HEK293 (cell line): ENCODE measurements around the gene DUSP15.

Source experiments
- CTCF ChIA-PET: fragments of 350-600 bp; formaldehyde crosslinking; extraction: SDS; loops from one replicate; lab custom pipeline; 2021; ENCODE audit warnings: antibody characterized with exemption; lab: Yijun Ruan, JAX
- POLR2A ChIA-PET: fragments of 300-600 bp; formaldehyde crosslinking; extraction: SDS; loops from one replicate; lab custom pipeline; 2020; ENCODE audit warnings: antibody characterized with exemption, inconsistent platforms; lab: Yijun Ruan, JAX
- H3K27ac ChIP-seq: fragments of 200-500 bp; sonication (Bioruptor generic); 2 replicates; pipeline ENCODE4 v1.5.1; 2014; ENCODE audit warnings: low read depth, low read length, control low read depth, inconsistent platforms; ENCODE audit errors: extremely low read depth
- H3K36me3 ChIP-seq, 2 experiments: fragments of 200-500 bp in 1 of 2; sonication (Bioruptor generic) in 1 of 2; 1 replicate in 1 of 2; 2 replicates in 1 of 2; pipeline ENCODE4 v1.5.1; 2014 to 2017; ENCODE audit warnings: inconsistent platforms in 2 of 2, low read length in 2 of 2; ENCODE audit not compliant: control insufficient read depth in 2 of 2, insufficient read depth in 1 of 2
- H3K4me1 ChIP-seq: fragments of 200-500 bp; sonication (Bioruptor generic); 2 replicates; pipeline ENCODE4 v1.5.1; 2014; ENCODE audit warnings: mild to moderate bottlenecking, low read length, inconsistent platforms; ENCODE audit not compliant: control insufficient read depth, insufficient read depth
- H3K4me3 ChIP-seq: 2 replicates; pipeline ENCODE4 v1.5.1; 2011; ENCODE audit warnings: low read depth, mild to moderate bottlenecking, control low read depth, low read length, moderate library complexity
- H3K9me3 ChIP-seq: fragments of 200-500 bp; sonication (Bioruptor generic); 2 replicates; pipeline ENCODE4 v1.5.1; 2014; ENCODE audit warnings: low read depth, low read length, inconsistent platforms; ENCODE audit not compliant: control insufficient read depth, insufficient read depth
- HOXD13 ChIP-seq: sonication (generic); formaldehyde crosslinking; IDR thresholded peaks from 2 replicates; pipeline ENCODE4 v1.8.0; 2022; ENCODE audit warnings: missing genetic modification reagents, borderline replicate concordance
- PBX3 ChIP-seq: sonication (generic); formaldehyde crosslinking; IDR thresholded peaks from 2 replicates; pipeline ENCODE4 v1.8.1; 2022; ENCODE audit warnings: mild to moderate bottlenecking, moderate library complexity, missing genetic modification reagents
- PRDM1 ChIP-seq: fragments of 450-650 bp; formaldehyde crosslinking; IDR thresholded peaks from 2 replicates; pipeline ENCODE4; 2016; ENCODE audit warnings: missing biosample characterization, missing genetic modification characterization
- SP2 ChIP-seq: fragments of 450-650 bp; formaldehyde crosslinking; IDR thresholded peaks from 2 replicates; pipeline ENCODE4 v1.5.1; 2016; ENCODE audit warnings: missing biosample characterization, missing genetic modification characterization
- TCF7L2 ChIP-seq: IDR thresholded peaks from 2 replicates; pipeline ENCODE4 v1.6.1; 2011; ENCODE audit warnings: low read depth, mild to moderate bottlenecking, inconsistent platforms, low read length, moderate library complexity, borderline replicate concordance
- ZBTB8A ChIP-seq: fragments of 450-650 bp; formaldehyde crosslinking; IDR thresholded peaks from 2 replicates; pipeline ENCODE4 v1.5.1; 2016; ENCODE audit warnings: missing biosample characterization, missing genetic modification characterization
- ZFP41 ChIP-seq: fragments of 450-650 bp; formaldehyde crosslinking; IDR thresholded peaks from 2 replicates; pipeline ENCODE4 v1.5.1; 2016; ENCODE audit warnings: missing biosample characterization, missing genetic modification characterization, borderline replicate concordance
- ZFP69B ChIP-seq: fragments of 450-650 bp; formaldehyde crosslinking; IDR thresholded peaks from 2 replicates; pipeline ENCODE4 v1.5.1; 2016; ENCODE audit warnings: missing biosample characterization, missing genetic modification characterization
- ZNF114 ChIP-seq: fragments of 450-650 bp; formaldehyde crosslinking; IDR thresholded peaks from 2 replicates; pipeline ENCODE4 v1.5.0; 2017; ENCODE audit warnings: missing biosample characterization, missing genetic modification characterization
- ZNF138 ChIP-seq: fragments of 450-650 bp; formaldehyde crosslinking; IDR thresholded peaks from 2 replicates; pipeline ENCODE4 v1.5.1; 2016; ENCODE audit warnings: missing biosample characterization, missing genetic modification characterization, borderline replicate concordance
- ZNF140 ChIP-seq: fragments of 450-650 bp; formaldehyde crosslinking; IDR thresholded peaks from 2 replicates; pipeline ENCODE4 v1.5.1; 2016; ENCODE audit warnings: missing biosample characterization, missing genetic modification characterization
- ZNF148 ChIP-seq: fragments of 450-650 bp; formaldehyde crosslinking; IDR thresholded peaks from 2 replicates; pipeline ENCODE4 v1.5.0; 2017; ENCODE audit warnings: missing biosample characterization, missing genetic modification characterization, borderline replicate concordance
- ZNF157 ChIP-seq: fragments of 450-650 bp; formaldehyde crosslinking; IDR thresholded peaks from 2 replicates; pipeline ENCODE4 v1.5.1; 2016; ENCODE audit warnings: missing biosample characterization, missing genetic modification characterization
- ZNF214 ChIP-seq: fragments of 450-650 bp; formaldehyde crosslinking; IDR thresholded peaks from 2 replicates; pipeline ENCODE4 v1.5.1; 2017; ENCODE audit warnings: missing biosample characterization, mild to moderate bottlenecking, missing genetic modification characterization, borderline replicate concordance
- ZNF221 ChIP-seq: fragments of 450-650 bp; formaldehyde crosslinking; IDR thresholded peaks from 2 replicates; pipeline ENCODE4 v1.5.1; 2017; ENCODE audit warnings: missing biosample characterization, missing genetic modification characterization, borderline replicate concordance
- ZNF266 ChIP-seq: fragments of 450-650 bp; formaldehyde crosslinking; IDR thresholded peaks from 2 replicates; pipeline ENCODE4 v1.5.1; 2016; ENCODE audit warnings: missing biosample characterization, missing genetic modification characterization, low read depth
- ZNF366 ChIP-seq: fragments of 450-650 bp; formaldehyde crosslinking; conservative IDR thresholded peaks from 2 replicates; pipeline ENCODE4 v1.5.1; 2016; ENCODE audit warnings: missing biosample characterization, missing genetic modification characterization
- ZNF394 ChIP-seq: fragments of 450-650 bp; formaldehyde crosslinking; IDR thresholded peaks from 2 replicates; pipeline ENCODE4 v1.5.1; 2016; ENCODE audit warnings: missing biosample characterization, missing genetic modification characterization, mild to moderate bottlenecking, moderate library complexity, borderline replicate concordance
- ZNF433 ChIP-seq: fragments of 450-650 bp; formaldehyde crosslinking; IDR thresholded peaks from 2 replicates; pipeline ENCODE4 v1.5.1; 2016; ENCODE audit warnings: missing biosample characterization, missing genetic modification characterization, low read depth
- ZNF555 ChIP-seq: fragments of 450-650 bp; formaldehyde crosslinking; conservative IDR thresholded peaks from 2 replicates; pipeline ENCODE4 v1.5.1; 2017; ENCODE audit warnings: missing biosample characterization, mild to moderate bottlenecking, missing genetic modification characterization, inconsistent platforms
- ZNF571 ChIP-seq: fragments of 450-650 bp; formaldehyde crosslinking; IDR thresholded peaks from 2 replicates; pipeline ENCODE4 v1.5.0; 2017; ENCODE audit warnings: missing biosample characterization, missing genetic modification characterization
- ZNF660 ChIP-seq: fragments of 450-650 bp; IDR thresholded peaks from 2 replicates; pipeline ENCODE4 v1.5.1; 2018; ENCODE audit warnings: missing biosample characterization, mild to moderate bottlenecking, missing genetic modification characterization
- ZNF776 ChIP-seq: fragments of 450-650 bp; formaldehyde crosslinking; IDR thresholded peaks from 2 replicates; pipeline ENCODE4 v1.5.0; 2017; ENCODE audit warnings: missing biosample characterization, missing genetic modification characterization, borderline replicate concordance
- ZNF791 ChIP-seq: fragments of 450-650 bp; formaldehyde crosslinking; IDR thresholded peaks from 2 replicates; pipeline ENCODE4 v1.5.1; 2016; ENCODE audit warnings: missing biosample characterization, missing genetic modification characterization
- ZNF837 ChIP-seq: fragments of 450-650 bp; formaldehyde crosslinking; IDR thresholded peaks from 2 replicates; pipeline ENCODE4 v1.5.1; 2016; ENCODE audit warnings: missing biosample characterization, missing genetic modification characterization
- TF ChIP-seq, protein P1 (sequence below): fragments of 450-650 bp; formaldehyde crosslinking; IDR thresholded peaks from 2 replicates; pipeline ENCODE4 v1.5.1; 2016; ENCODE audit warnings: missing biosample characterization, missing genetic modification characterization
- TF ChIP-seq, protein P2 (sequence below): fragments of 450-650 bp; formaldehyde crosslinking; IDR thresholded peaks from 2 replicates; pipeline ENCODE4 v1.5.1; 2017; ENCODE audit warnings: missing biosample characterization, missing genetic modification characterization

Gene DUSP15

GRCh38 chr20:31909253-31910070 is 39.1 kb upstream of the DUSP15 start (continued):
- no peak for TF ChIP-seq ZNF214 (tag by site-specific recombination)
- no peak for TF ChIP-seq ZNF571 (tag by site-specific recombination)
- TF ChIP-seq TCF7L2 = no peak
- TF ChIP-seq ZFP69B = no peak
- TF ChIP-seq ZNF555 (tag by site-specific recombination) = no peak
- TF ChIP-seq ZNF157 (tag by site-specific recombination) = no peak
- no peak for TF ChIP-seq ZNF140 (tag by site-specific recombination)
- no peak for TF ChIP-seq ZNF138
- no peak for TF ChIP-seq ZNF366 (tag by site-specific recombination)
- TF ChIP-seq ZNF221 (tag by site-specific recombination) = no peak
- no peak for TF ChIP-seq ZNF148
- TF ChIP-seq ZNF394 = no peak
- TF ChIP-seq, all 188 proteins: peak for 0

- Histone ChIP-seq H3K4me3 (no peak overlapping the region), H3K36me3 (no peaks in the 10 kb centered on the region), H3K4me1 (no peaks in the 10 kb centered on the region), H3K9me3 (no peaks in the 10 kb centered on the region), H3K27ac (no peak overlapping the region)
- ChIA-PET POLR2A (no interaction called here), CTCF (no interaction called here)
- TF ChIP-seq HOXD13 = no peak
- no peak for TF ChIP-seq ZNF660 (tag by site-specific recombination)
- no peak for TF ChIP-seq SP2
- TF ChIP-seq ZNF837 (tag by site-specific recombination) = no peak
- TF ChIP-seq, protein P1, sequence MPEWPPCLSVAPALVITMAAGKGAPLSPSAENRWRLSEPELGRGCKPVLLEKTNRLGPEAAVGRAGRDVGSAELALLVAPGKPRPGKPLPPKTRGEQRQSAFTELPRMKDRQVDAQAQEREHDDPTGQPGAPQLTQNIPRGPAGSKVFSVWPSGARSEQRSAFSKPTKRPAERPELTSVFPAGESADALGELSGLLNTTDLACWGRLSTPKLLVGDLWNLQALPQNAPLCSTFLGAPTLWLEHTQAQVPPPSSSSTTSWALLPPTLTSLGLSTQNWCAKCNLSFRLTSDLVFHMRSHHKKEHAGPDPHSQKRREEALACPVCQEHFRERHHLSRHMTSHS = no peak
- TF ChIP-seq, protein P2, sequence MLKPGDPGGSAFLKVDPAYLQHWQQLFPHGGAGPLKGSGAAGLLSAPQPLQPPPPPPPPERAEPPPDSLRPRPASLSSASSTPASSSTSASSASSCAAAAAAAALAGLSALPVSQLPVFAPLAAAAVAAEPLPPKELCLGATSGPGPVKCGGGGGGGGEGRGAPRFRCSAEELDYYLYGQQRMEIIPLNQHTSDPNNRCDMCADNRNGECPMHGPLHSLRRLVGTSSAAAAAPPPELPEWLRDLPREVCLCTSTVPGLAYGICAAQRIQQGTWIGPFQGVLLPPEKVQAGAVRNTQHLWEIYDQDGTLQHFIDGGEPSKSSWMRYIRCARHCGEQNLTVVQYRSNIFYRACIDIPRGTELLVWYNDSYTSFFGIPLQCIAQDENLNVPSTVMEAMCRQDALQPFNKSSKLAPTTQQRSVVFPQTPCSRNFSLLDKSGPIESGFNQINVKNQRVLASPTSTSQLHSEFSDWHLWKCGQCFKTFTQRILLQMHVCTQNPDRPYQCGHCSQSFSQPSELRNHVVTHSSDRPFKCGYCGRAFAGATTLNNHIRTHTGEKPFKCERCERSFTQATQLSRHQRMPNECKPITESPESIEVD (tag by site-specific recombination) = no peak
- no peak for TF ChIP-seq PBX3 (CRISPR knock-in tag)
- TF ChIP-seq ZNF138 = no peak
- TF ChIP-seq ZNF266 (tag by site-specific recombination) = no peak
- no peak for TF ChIP-seq ZNF114
- TF ChIP-seq ZNF776 (tag by site-specific recombination) = no peak
- TF ChIP-seq ZFP41 (tag by site-specific recombination) = no peak
- no peak for TF ChIP-seq ZBTB8A
- no peak for TF ChIP-seq ZNF433 (tag by site-specific recombination)
- TF ChIP-seq ZNF791 (tag by site-specific recombination) = no peak
- no peak for TF ChIP-seq ZNF214 (tag by site-specific recombination)
- no peak for TF ChIP-seq PRDM1 (tag by site-specific recombination)
Observed at GRCh38 chr20:31908424-31908823, 38.1 kb upstream of the DUSP15 start.
